Stomach smooth muscle (tissue), 2 donors: ENCODE data around the gene TARP.

Experiments used
- H3K27ac ChIP-seq: one replicate; pipeline ENCODE4 v1.7.0; 2013; ENCODE audit warnings: mild to moderate bottlenecking, low read length, inconsistent platforms
- H3K27me3 ChIP-seq, 2 donors: one replicate each; pipeline ENCODE4 v1.7.0; 2013; ENCODE audit warnings: low read length in 2 of 2; ENCODE audit not compliant: insufficient read depth in 2 of 2, control insufficient read depth in 1 of 2
- H3K36me3 ChIP-seq, 2 donors: one replicate each; pipeline ENCODE4 v1.7.0; 2013; ENCODE audit warnings: low read length in 2 of 2; ENCODE audit not compliant: control insufficient read depth in 2 of 2, insufficient read depth in 2 of 2
- H3K4me1 ChIP-seq: one replicate; pipeline ENCODE4 v1.7.0; 2013; ENCODE audit warnings: low read length; ENCODE audit not compliant: control insufficient read depth, insufficient read depth
- H3K4me3 ChIP-seq, 2 donors: one replicate each; pipeline ENCODE4 v1.7.0; 2013; ENCODE audit warnings: low read length in 2 of 2
- H3K9ac ChIP-seq, 2 donors: one replicate each; pipeline ENCODE4 v1.7.0; 2013; ENCODE audit warnings: low read length in 2 of 2, mild to moderate bottlenecking in 1 of 2
- H3K9me3 ChIP-seq, 2 donors: one replicate each; pipeline ENCODE4 v1.7.0; 2013; ENCODE audit warnings: low read length in 2 of 2; ENCODE audit not compliant: control insufficient read depth in 2 of 2
- donor health status: healthy.
- donor health status: Pancreatic carcinoma.

The TARP gene

DNA sequence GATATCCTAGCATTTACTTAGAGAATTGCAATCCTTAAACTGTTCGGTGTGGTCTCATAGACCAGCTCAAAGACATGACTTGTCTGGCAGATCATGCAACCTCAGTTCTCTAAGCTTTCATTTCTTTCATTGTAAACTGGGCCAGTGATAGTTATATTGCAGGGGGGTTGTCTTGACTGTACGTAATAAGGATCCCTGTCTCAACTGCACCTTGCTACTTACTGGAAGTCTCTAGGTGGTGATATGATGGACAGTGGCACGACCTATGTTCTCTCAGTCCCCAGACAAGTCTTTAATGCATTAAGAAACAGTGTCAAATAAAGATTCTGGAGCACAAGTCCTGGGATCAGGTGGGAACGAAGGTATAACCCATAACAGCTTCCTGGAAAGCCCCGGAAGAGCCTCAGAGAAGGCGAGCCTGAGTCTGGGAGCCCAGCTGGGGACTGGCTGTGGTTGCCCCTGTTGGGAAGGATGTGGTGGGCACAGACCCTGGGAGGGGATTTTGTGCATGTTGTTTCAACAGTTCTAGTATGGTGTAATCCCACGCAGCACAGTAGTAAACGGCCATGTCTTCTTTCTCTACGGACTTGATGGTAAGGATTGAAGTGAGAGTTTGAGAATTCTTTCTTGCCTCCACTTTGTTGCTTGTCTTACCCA is 26.0 kb upstream of the TARP start:
- Histone ChIP-seq H3K4me3 (no peak overlapping the region), H3K9me3 (no peaks in the 10 kb centered on the region), H3K9ac (no peak overlapping the region), H3K27me3 (peaks cover 2 to 4% of the 10 kb centered on the region in 2 donors), H3K4me1 (no peaks in the 10 kb centered on the region), H3K36me3 (no peaks in the 10 kb centered on the region), H3K27ac (no peak overlapping the region)

DNA sequence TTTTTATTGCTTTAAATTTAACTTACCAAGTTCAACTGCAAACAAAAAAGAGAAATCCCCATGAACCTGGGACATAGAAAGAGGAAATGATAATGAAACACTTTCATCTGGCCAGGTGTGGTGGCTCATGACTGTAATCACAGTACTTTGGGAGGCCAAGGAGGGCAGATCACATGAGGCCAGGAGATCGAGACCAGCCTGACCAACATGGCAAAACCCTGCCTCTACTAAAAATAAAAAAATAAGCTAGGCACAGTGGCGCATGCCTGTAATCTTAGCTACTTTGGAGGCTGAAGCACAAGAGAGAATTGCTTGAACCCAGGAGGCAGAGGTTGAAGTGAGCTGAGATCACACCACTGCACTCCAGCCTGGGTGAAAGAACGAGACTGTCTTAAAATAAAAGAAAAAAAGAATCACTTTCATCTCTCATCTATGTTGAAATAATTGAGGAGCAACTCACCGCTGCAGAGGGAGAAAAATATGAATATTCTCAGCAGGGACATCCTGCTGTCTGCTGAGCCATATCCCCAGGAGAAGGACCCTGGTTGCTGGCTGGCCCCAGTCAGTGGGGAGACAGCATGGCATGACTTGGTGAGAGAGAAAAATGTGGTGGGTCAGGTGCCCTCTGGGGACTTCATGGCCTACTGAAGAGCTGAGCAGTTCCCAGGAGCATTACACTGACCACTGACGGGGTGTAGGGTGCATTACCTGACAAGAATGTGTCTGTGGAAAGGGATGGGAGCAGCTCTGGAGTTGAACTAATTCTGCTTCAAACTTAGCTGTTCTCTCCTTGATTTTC is 22.8 kb upstream of the TARP start:
- Histone ChIP-seq H3K27me3 (no peaks in the 10 kb centered on the region), H3K4me1 (no peaks in the 10 kb centered on the region), H3K36me3 (no peaks in the 10 kb centered on the region), H3K4me3 (no peak overlapping the region), H3K9ac (no peak overlapping the region), H3K9me3 (no peaks in the 10 kb centered on the region), H3K27ac (no peak overlapping the region)

DNA sequence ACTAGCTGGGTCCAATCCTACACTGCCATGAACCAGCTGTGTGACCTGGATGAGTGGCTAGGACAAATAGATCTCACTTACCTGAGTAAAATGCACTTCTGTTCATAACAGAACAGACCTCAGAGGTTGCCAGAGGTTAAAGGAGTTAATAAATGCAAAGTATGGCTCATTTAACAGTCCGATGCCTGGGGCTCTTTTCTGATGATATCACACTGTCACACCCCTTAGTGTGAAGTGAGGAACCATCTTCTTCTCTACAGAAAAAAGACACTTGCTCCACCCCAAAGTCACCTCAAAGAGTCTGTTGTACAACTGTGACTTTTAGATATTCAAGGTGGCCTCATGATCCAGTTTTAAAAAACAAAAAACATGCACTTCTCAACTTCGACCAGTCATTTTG is 21.5 kb upstream of the TARP start:
- Histone ChIP-seq H3K36me3 (no peaks in the 10 kb centered on the region), H3K27ac (no peak overlapping the region), H3K27me3 (no peaks in the 10 kb centered on the region), H3K9ac (no peak overlapping the region), H3K9me3 (no peaks in the 10 kb centered on the region), H3K4me3 (no peak overlapping the region), H3K4me1 (no peaks in the 10 kb centered on the region)

DNA sequence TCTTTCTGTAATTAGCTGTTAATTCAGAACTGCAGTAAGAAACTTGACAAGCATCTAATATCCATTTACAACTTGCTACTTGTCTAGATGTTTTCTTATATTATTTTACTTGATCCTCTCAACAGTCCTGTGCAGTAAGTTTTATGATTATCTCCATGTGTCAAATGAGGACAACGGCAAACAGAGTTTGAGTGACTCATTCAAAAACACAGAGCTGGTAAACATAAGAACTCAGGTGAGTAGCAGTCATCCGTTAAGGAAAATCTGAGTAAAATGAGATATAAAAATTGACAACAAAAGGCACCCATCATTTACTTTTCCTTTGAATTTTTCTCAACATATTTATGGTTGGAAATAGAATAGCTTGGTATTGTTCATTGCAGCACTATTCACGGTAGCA is 19.0 kb upstream of the TARP start:
- Histone ChIP-seq H3K9ac (no peak overlapping the region), H3K27me3 (no peaks in the 10 kb centered on the region), H3K4me3 (no peak overlapping the region), H3K27ac (no peak overlapping the region), H3K9me3 (no peaks in the 10 kb centered on the region), H3K4me1 (no peaks in the 10 kb centered on the region), H3K36me3 (no peaks in the 10 kb centered on the region)

DNA sequence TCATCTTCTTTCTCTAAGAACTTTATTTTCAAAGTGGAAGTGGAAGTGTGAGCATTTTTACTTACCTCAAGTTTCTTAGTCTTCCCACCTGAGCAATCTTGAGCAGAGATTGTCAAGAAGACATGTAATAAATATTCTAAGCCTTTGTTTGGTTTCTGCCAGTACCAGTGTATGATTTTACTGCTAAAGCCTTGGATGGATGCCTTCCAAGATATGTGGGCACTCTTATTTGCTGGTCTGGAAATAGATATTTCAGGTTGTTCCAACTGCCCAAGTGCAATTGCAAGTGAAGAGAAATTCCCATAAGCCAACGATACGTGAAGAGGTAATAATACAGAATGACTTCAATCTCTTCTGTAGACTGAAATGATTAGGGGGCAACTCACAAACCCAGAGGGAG is 18.2 kb upstream of the TARP start:
- Histone ChIP-seq H3K27ac (no peak overlapping the region), H3K4me3 (no peak overlapping the region), H3K36me3 (no peaks in the 10 kb centered on the region)

DNA sequence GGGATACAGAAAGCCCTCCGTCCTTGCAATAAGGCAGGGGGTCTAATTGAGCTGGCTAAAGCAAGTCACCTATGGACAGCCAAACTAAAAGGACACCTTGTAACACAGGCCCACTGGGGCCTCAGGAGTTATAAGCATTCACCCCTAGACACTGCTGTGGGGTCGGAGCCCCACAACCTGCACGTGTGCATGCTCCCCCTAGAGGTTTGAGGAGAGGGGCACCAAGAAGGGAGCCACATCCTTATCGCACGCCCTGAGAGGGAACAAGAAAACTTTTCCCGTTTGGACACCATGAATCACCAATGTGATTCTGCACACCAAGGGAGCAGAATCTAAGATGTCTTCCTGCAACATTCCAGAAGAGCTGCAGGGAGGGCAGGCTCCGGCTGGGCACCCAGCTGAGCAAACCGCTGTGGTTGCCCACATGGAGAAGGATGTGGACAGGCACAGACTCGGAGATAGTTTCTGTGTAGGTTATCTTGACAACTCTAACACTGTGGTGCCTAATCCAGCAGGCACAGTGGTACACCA is 17.7 kb upstream of the TARP start:
- no peaks in the 10 kb centered on the region for H3K9me3 ChIP-seq
- no peak overlapping the region for H3K9ac ChIP-seq
- H3K36me3 ChIP-seq, result no peaks in the 10 kb centered on the region
- no peaks in the 10 kb centered on the region for H3K4me1 ChIP-seq
- no peaks in the 10 kb centered on the region for H3K27me3 ChIP-seq
- H3K4me3 ChIP-seq, result no peak overlapping the region
- no peak overlapping the region for H3K27ac ChIP-seq

More for the DNA sequence above, 18.2 kb upstream of the TARP start:
- H3K9me3 ChIP-seq, result no peaks in the 10 kb centered on the region
- H3K9ac ChIP-seq, result no peak overlapping the region
- H3K27me3 ChIP-seq, result no peaks in the 10 kb centered on the region
- no peaks in the 10 kb centered on the region for H3K4me1 ChIP-seq

DNA sequence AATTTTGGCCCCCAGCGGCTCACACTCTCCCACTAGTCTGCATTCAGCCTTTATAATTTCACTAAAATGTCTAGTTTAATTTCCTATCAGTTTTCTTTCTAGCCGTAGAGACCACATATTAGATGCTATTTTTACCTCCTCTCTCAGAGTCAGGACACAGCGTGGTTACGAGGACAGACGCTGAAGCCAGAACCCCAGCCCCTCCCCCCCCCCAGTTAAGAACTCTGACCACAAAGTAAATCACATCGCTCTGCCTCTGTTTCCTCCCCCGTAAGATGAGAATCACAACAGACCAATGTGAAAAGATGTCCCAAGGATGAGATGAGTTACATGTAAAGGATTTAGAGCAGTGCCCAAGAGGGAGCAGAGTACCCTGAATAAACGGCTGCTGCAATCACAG is 11.1 kb upstream of the TARP start:
- Histone ChIP-seq H3K27me3 (peaks cover 0 to 2% of the 10 kb centered on the region in 2 donors), H3K9ac (no peak overlapping the region), H3K27ac (no peak overlapping the region)

DNA sequence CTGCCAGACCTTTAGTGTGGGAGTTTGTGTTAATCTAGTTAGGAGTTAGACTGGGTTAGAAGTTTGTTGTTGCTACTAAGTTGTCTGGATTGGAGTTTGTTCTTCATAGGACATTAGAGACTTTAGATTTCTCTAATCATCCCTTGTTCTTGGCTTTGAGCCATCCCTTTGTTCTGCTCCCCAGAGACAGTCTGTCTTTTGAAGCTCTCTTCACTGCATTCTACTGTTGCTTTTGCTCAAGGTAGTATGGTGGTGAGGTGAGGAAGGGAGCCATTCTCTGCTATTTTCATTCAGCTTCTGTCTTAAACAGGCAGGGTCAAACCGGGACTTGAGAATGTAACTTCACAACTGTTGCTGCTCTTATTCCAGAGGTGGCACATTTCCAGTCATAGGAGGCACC is 10.4 kb upstream of the TARP start:
- Histone ChIP-seq H3K4me1 (no peaks in the 10 kb centered on the region), H3K9ac (no peak overlapping the region), H3K4me3 (no peak overlapping the region), H3K9me3 (no peaks in the 10 kb centered on the region), H3K36me3 (no peaks in the 10 kb centered on the region), H3K27me3 (peaks cover 0 to 2% of the 10 kb centered on the region in 2 donors), H3K27ac (no peak overlapping the region)

More for the DNA sequence above, 11.1 kb upstream of the TARP start:
- no peak overlapping the region for H3K4me3 ChIP-seq
- H3K4me1 ChIP-seq, result no peaks in the 10 kb centered on the region
- H3K36me3 ChIP-seq, result no peaks in the 10 kb centered on the region
- H3K9me3 ChIP-seq, result no peaks in the 10 kb centered on the region

DNA sequence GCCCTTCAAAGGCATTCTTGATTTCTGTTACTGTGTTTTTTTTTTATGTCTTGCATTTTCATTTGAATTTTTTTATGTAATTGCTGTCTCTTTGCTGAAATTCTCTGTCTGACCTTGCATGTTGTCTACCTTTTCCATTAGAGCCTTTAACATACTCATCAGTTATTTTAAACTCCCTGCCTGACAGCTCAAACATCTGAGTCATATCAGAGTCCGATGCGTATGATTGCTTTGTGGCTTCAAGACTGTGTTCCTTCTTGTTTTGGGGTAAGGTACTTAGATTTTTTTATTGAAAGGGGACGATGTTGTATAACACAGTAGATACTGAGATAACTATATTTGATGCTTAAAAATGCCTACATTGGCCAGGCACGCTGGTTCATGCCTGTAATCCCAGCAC is 9.7 kb upstream of the TARP start:
- Histone ChIP-seq H3K27me3 (peaks cover 0 to 2% of the 10 kb centered on the region in 2 donors), H3K4me1 (no peaks in the 10 kb centered on the region), H3K9ac (no peak overlapping the region), H3K27ac (no peak overlapping the region), H3K9me3 (no peaks in the 10 kb centered on the region), H3K36me3 (no peaks in the 10 kb centered on the region), H3K4me3 (no peak overlapping the region)

DNA sequence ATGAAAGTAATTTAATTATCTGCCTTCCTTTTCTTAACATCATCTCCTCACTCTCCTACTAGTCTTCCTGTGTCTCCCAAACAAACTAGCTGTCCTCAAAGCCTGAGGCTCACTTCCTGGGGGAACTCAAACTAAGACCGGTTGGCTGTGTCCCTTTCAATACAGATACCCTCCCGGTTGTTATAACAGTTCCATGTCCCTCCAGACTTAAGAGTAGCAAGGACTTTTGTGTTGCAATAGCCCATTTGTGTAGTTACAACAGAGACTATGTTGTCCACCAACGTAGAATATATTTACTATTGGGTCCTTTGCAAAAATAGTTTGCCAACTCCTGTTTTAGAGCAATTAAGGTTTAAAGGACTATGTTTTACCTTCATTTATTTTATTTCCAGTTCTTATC is 8.6 kb upstream of the TARP start:
- Histone ChIP-seq H3K4me1 (no peaks in the 10 kb centered on the region), H3K27me3 (peaks cover 0 to 2% of the 10 kb centered on the region in 2 donors), H3K9me3 (no peaks in the 10 kb centered on the region), H3K4me3 (no peak overlapping the region), H3K9ac (no peak overlapping the region), H3K36me3 (no peaks in the 10 kb centered on the region), H3K27ac (no peak overlapping the region)

DNA sequence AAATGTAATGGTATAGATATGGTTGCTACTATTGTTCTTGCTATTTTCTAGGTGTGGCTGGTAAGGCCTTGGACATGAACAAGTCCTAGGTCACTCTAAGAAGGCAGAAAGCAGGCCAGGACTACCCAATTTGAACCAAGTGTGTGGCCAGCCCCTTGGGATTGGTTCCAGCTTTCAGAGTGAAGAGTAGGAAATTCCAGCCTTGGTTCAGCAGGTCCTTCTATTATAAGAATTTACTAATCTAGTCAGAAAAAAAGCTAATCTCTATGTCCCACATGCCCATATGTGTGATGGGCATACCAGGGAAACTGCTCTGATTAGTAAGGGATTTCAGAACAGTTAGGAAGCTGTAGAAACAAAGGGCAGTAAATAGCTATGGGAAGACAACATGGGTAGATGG is 7.8 kb upstream of the TARP start:
- Histone ChIP-seq H3K4me1 (no peaks in the 10 kb centered on the region), H3K9ac (no peak overlapping the region), H3K9me3 (no peaks in the 10 kb centered on the region), H3K27ac (no peak overlapping the region), H3K36me3 (no peaks in the 10 kb centered on the region), H3K27me3 (peaks cover 0 to 2% of the 10 kb centered on the region in 2 donors), H3K4me3 (no peak overlapping the region)
